Measurements from ENCODE around the gene QPCT.

The QPCT gene

DNA sequence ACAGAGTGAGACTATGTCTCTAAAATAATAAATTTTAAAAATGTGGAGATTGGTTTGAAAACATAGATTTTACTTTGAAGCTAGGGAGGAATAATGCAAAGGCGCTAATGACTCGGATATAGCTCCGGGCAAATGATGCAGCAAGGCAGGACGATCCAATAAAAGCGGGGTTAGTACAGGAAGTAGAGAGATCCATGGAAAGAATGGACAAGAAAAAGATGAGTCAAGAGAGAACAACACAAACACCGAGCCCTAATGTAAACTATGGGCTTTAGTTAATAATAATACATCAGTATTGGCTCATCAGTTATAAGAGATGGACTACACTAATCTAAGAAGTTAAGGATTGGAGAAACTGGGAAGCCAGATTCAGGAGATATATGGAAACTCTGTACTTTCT, 74.5 kb downstream of the QPCT start:
- TF ChIP-seq, protein P1, sequence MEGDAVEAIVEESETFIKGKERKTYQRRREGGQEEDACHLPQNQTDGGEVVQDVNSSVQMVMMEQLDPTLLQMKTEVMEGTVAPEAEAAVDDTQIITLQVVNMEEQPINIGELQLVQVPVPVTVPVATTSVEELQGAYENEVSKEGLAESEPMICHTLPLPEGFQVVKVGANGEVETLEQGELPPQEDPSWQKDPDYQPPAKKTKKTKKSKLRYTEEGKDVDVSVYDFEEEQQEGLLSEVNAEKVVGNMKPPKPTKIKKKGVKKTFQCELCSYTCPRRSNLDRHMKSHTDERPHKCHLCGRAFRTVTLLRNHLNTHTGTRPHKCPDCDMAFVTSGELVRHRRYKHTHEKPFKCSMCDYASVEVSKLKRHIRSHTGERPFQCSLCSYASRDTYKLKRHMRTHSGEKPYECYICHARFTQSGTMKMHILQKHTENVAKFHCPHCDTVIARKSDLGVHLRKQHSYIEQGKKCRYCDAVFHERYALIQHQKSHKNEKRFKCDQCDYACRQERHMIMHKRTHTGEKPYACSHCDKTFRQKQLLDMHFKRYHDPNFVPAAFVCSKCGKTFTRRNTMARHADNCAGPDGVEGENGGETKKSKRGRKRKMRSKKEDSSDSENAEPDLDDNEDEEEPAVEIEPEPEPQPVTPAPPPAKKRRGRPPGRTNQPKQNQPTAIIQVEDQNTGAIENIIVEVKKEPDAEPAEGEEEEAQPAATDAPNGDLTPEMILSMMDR (IDR thresholded peaks at IDR 0.05; ENCODE audit: low read depth, low read length), result no peak
- no peak for DNase-seq
- Histone ChIP-seq H3K36me3 (no peaks in the 10 kb centered on the region), H3K27ac (no peak overlapping the region), H3K9me3 (ENCODE audit: severe bottlenecking) (no peaks in the 10 kb centered on the region), H3K27me3 (ENCODE audit: insufficient read depth, low read depth, severe bottlenecking) (no peaks in the 10 kb centered on the region), H3K4me3 (ENCODE audit: low read depth, low read length) (no peak overlapping the region)

DNA sequence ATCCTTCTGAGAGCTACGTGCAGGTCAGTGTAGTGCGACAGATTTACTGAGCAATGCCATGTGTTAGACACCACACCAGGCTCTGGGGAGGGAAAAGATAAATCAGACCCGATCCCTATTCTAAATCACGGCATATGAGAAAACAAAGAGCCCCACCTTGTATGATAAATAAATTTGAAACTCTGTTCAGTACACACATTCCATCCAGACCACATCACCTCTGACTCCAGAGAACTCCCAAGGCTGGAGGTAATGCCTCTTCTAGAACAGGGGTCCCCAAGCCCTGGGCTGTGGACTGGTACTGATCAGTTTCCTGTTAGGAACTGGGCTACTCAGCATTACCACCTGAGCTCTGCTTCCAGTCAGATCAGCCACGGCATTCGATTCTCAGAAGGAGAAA, 77.3 kb downstream of the QPCT start:
- Histone ChIP-seq H3K27me3 (ENCODE audit: insufficient read depth, low read depth, severe bottlenecking) (no peaks in the 10 kb centered on the region), H3K27ac (no peak overlapping the region), H3K4me3 (ENCODE audit: low read depth, low read length) (no peak overlapping the region), H3K9me3 (ENCODE audit: severe bottlenecking) (no peaks in the 10 kb centered on the region), H3K36me3 (no peaks in the 10 kb centered on the region)
- no peak for DNase-seq
- TF ChIP-seq, protein P1 (IDR thresholded peaks at IDR 0.05; ENCODE audit: low read depth, low read length), result no peak

DNA sequence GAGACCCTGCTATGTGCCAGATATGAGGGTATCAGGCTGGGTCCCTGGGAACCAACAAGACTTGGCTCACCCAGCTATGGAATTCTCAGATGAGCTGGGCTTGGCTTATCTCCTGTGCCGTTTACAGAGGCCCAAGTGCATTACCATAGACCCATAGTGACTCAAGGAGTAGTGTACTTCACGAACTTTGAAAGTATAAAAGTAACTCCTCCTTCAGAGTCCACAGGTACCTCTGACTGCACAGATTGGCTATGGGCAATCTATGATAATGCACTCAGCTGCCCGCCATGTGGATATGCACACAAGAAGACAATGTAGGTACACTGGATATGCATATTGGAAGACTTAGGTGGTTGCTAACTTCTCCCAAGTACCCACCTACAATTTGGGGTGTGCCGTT, 78.4 kb downstream of the QPCT start:
- TF ChIP-seq, protein P1 (IDR thresholded peaks at IDR 0.05; ENCODE audit: low read depth, low read length), result no peak
- Histone ChIP-seq H3K27me3 (ENCODE audit: insufficient read depth, low read depth, severe bottlenecking) (no peaks in the 10 kb centered on the region), H3K9me3 (ENCODE audit: severe bottlenecking) (no peaks in the 10 kb centered on the region), H3K4me3 (ENCODE audit: low read depth, low read length) (no peak overlapping the region), H3K36me3 (no peaks in the 10 kb centered on the region), H3K27ac (no peak overlapping the region)
- DNase-seq, result no peak

All from WERI-Rb-1 (cell line).